ENCODE measurements around the gene CHCHD3.

GRCh38 chr7:132857703-132858102 lies 224.2 kb downstream of the CHCHD3 start:
- TF ChIP-seq CTCF (conservative IDR thresholded peaks at IDR 0.05 in 1 of 2, IDR thresholded peaks at IDR 0.05 in 1 of 2; ENCODE audit: low read depth in 1 of 2, low read length in 2 of 2) (no peak), EZH2 (IDR thresholded peaks at IDR 0.05; ENCODE audit: low read length, missing control alignments) (no peak)
